Measurements from ENCODE around the gene VENTX.
"Not testable (repeated sequence)": the region's sequence is repeated elsewhere in the genome, so short reads cannot be mapped to it uniquely, and the experiment has no call there.

Gene VENTX

DNA sequence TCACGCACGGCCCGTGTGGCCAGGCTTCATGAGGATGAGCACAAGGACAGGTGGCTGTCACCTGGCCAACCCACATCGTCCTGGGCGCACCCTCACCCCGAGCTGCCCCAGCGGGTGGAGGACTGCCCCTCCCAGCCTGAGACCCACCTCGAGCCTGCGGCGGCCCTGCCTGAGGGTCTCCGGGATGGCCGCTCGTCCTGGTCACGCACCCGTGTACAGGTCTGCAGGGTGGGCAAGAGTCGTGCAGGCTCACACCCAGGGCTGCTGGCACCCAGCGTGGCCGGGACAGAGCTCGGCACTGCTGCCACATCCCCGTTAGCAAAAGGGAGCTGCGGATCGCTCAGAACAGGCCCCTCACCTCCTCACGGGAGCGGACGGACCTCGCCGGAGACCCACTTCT, 22.1 kb upstream of the VENTX start:
- H3K4me3 ChIP-seq (ENCODE audit: low read depth, low read length) = no peak overlapping the region
- TF ChIP-seq, protein P1, sequence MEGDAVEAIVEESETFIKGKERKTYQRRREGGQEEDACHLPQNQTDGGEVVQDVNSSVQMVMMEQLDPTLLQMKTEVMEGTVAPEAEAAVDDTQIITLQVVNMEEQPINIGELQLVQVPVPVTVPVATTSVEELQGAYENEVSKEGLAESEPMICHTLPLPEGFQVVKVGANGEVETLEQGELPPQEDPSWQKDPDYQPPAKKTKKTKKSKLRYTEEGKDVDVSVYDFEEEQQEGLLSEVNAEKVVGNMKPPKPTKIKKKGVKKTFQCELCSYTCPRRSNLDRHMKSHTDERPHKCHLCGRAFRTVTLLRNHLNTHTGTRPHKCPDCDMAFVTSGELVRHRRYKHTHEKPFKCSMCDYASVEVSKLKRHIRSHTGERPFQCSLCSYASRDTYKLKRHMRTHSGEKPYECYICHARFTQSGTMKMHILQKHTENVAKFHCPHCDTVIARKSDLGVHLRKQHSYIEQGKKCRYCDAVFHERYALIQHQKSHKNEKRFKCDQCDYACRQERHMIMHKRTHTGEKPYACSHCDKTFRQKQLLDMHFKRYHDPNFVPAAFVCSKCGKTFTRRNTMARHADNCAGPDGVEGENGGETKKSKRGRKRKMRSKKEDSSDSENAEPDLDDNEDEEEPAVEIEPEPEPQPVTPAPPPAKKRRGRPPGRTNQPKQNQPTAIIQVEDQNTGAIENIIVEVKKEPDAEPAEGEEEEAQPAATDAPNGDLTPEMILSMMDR (conservative IDR thresholded peaks at IDR 0.05; ENCODE audit: low read depth, low read length) = no peak
- no peak for DNase-seq (ENCODE audit: low read depth)

DNA sequence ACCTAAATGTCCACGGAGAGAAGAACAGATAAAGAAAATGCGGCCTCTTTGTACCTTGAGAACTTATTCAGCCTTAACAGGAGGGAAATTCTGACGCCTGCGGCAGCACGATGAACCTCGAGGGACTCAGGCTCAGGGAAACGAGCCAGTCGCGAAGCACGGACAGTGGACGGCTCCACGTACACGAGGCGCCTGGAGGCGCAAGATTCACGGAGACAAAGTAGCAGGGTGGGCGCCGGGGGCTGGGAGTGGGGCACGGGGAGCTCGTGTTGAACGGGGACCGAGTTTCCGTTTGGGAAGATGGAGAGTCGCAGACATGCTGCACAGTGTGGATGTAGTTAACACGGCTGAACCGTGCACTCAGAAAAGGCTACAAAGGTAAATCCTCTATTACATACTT, 20.9 kb upstream of the VENTX start:
- no peak for DNase-seq (ENCODE audit: low read depth)
- TF ChIP-seq, protein P1 (conservative IDR thresholded peaks at IDR 0.05; ENCODE audit: low read depth, low read length) = no peak

DNA sequence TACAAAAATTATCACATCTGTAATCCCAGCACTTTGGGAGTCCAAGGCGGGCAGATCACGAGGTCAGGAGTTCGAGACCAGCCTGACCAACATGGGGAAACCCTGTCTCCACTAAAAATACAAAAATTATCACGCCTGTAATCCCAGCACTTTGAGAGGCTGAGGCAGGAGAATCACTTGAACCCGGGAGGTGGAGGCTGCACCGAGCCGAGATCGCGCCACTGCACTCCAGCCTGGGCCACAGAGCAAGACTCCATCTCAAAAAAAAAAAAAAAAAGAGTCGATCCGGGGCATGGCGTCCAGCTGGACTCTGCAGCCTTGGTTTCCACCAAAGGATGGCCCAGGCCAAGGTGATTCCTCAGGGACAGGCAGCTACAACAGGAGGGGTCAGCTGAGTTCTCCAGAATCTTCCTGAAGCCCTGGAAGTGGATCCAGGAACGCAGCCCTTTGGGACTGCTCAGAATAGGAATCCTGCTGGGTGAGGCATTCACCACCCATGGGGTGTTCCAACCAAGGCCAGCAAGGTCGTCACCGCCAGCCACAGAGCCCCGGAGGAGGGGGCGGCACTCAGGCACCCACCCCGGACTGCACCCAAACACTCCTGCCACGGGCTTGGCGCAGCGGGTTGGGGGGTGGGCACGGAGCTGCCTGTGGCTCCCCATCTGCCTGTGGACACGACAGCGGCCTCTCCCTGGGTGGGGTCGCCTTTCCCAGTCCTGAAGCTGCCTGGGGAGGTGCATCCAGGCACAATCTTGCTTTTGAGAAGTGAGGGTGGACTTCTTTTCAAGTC, 19.7 kb upstream of the VENTX start:
- H3K4me3 ChIP-seq (ENCODE audit: low read depth, low read length) = no peak overlapping the region
- no peak for DNase-seq (ENCODE audit: low read depth)
- TF ChIP-seq, protein P1 (conservative IDR thresholded peaks at IDR 0.05; ENCODE audit: low read depth, low read length) = no peak

More for the DNA sequence above, 20.9 kb upstream of the VENTX start:
- H3K4me3 ChIP-seq (ENCODE audit: low read depth, low read length) = no peak overlapping the region

DNA sequence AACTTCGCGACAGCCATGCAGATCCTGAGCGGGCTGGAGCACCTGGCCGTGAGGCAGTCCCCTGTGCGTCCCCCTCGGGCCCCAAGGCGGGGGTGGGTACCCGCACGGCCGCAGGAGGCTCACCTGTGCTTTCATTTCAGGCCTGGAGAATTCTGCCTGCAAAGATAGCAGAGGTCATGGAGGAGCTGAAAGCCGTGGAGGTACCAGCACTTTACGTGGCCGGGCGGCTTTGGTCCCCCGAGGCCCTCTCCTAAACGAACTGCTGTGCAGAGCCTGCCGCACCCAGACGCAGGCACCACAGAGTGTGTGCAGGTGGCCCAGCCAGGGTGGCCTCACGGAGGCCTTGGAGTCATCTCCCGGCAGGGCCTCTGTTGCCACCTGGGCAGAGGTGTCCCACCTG, 18.8 kb upstream of the VENTX start:
- TF ChIP-seq, protein P1 (conservative IDR thresholded peaks at IDR 0.05; ENCODE audit: low read depth, low read length) = no peak
- no peak for DNase-seq (ENCODE audit: low read depth)
- no peak overlapping the region for H3K4me3 ChIP-seq (ENCODE audit: low read depth, low read length)

DNA sequence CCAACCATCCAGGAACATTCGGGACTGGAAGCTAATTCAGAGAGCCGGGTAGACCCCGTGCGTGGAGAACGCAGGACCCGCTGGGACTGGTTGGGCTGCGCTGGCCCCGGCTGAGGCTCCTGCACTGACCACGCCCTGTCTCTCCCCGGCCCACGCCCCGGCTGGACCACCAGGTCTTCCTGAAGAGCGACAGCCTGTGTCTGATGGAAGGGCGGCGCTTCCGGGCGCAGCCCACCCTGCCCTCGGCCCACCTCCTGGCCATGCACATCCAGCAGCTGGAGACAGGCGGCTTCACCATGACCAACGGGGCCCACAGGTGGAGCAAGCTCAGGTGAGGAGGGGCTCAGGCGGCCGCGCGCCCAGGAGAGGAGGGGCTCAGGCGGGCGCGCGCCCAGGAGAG, 17.9 kb upstream of the VENTX start:
- no peak for DNase-seq (ENCODE audit: low read depth)
- TF ChIP-seq, protein P1 (conservative IDR thresholded peaks at IDR 0.05; ENCODE audit: low read depth, low read length) = no peak
- no peak overlapping the region for H3K4me3 ChIP-seq (ENCODE audit: low read depth, low read length)

DNA sequence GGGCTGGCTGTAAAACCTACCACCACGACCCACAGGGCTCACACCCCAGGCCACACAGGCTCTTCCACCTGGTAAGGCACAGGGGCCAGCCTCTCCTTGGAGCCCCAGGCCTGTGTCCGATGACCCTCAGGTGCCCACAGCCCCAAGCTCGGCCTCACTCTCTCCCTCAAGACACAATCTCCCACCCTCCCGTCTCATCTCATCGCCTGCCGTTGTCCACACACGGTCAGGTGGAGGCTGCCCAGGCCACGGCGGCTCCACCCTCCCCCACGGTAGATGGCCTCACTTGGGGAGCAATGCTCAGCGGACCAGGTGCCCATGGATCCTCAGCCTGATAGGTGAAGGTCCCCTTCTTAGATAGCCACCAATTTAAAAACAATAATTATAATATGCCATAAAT, 16.3 kb upstream of the VENTX start:
- TF ChIP-seq, protein P1 (conservative IDR thresholded peaks at IDR 0.05; ENCODE audit: low read depth, low read length) = no peak
- no peak for DNase-seq (ENCODE audit: low read depth)
- no peak overlapping the region for H3K4me3 ChIP-seq (ENCODE audit: low read depth, low read length)

DNA sequence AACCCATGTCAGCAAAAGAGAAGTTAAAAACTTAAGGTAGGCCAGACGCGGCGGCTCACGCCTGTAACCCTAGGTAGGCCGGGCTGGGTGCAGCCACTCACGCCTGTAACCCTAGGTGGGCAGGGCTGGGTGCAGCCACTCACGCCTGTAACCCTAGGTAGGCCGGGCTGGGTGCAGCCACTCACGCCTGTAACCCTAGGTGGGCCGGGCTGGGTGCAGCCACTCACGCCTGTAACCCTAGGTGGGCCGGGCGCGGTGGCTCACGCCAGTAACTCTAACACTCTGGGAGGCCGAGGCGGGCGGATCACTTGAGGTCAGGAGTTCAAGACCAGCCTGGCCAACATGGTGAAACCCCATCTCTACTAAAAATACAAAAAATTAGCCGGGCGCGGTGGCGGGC, 15.9 kb upstream of the VENTX start:
- H3K4me3 ChIP-seq (ENCODE audit: low read depth, low read length); DNase-seq (ENCODE audit: low read depth): not testable (repeated sequence)

Measured in choroid plexus epithelial cell (primary cell).